SKM-1 treated with dmso at 0.1 percent for 144 hours (cell line): ENCODE results near the gene MAGI2.

Experiments
- DNase-seq: peaks from one replicate; lab custom pipeline; 2025; ENCODE audit not compliant: unreplicated experiment; lab: John Stamatoyannopoulos, UW

The MAGI2 gene

DNA sequence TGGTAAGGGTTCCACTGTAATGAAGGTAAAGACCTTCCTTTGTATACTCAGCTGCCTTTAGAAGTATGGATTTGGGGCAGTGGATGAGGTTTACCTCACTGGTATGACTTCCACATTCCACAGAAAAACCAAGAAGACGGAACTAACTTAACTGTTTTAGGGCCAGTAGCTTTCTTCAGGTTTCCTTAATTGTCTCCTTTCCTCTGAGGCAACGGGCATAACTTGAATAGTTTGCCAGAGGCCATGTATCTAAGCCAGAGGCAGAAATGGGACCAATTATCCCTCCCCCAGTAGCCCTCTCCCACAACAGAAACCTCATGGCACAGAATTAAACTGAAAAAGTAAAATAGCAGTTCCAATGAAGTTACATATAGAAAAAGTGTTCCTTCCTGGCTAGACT lies 1373.2 kb downstream of the MAGI2 start:
- no peak for DNase-seq

GRCh38 chr7:78074713-78075112 lies 1378.8 kb downstream of the MAGI2 start:
- DNase-seq = no peak

DNA sequence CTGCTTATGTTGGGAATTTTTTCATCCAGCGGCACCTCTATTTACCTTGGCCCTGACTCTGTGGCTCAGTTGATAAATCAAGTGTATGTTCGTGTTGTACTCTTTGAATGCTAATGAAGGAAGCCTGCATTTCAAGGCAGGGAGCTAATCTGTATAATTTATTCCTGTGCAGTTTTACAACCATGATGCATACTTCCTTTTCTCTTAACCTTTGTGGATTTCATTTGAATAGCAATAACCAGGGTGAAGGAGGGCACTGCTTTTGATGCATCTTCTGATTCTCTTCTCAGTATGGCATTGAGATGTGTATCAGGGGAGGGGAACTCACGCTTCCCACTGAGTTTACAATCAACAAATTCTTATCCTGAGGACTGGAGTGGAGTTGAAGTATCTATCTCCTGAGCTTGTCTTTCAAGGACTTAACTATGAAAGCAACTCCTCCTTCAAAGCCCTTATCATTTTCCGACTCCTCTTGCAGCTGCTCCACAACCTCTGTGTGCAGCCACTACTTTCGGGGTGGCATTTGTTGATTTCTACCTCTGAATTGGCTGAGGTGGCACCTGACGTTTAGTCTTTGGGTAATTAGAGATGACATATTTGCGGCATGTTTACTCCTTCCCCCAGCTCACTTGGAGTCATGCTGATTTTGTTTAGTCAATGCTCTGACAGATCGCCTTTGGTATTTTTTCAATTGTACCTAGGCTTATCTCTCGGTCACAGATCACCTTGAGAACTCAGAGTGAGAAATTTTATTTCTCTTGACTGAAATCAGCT lies 1379.7 kb downstream of the MAGI2 start:
- no peak for DNase-seq

- DNase-seq = no peak
Observed at GRCh38 chr7:78072201-78072590, 1381.3 kb downstream of the MAGI2 start.

DNA sequence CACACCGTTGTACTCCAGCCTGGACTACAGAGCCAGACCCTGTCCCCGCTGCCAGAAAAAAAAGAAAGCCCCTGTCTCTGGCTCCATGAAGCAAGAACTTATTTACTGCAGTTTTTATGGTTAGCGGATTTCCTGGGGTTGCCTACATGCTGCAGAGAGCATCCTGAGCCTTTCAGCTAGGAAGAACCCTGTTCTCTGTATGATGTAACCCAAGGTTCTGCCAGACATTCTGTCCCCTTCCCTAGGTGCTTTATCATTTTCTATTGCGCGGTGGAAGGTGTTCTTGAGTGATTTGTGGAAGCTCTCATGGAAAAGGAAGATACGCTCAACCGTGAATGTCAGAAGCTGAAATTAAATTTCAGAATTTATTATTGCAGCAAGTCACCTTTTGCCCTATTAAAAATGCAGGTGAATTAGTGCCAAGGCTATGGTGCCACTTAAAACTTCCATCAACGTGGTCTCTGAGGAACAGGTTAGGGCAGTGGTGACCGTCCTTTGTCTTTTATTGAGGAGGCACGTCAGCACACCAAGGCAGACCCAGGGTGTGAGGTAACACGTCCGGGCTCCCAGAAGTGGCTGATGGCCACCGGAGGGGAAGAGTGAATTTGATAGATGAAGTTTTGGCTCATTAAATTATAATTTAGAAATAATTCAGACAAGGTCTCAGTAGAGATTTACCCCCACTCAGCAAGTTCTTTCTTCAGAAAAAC lies 1381.8 kb downstream of the MAGI2 start:
- no peak for DNase-seq

DNA sequence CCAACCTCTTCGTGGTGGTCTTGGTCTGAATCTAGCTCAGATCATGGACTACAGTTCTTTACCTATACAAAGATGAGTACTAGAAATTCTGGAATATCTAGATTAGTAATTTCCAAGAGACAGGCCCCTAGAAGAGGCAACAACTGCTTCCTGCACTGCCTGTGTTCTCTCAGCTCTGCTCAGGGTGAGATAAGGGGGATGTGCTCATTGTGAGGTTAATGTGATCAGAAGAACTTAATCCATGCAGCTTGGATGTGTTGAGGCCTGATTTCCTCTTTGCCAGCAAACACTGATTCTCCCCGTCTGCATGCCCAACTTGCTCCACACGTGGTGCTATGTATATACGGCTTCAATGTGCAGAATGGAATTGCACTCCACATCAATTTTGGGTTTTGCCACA lies 1386.9 kb downstream of the MAGI2 start:
- no peak for DNase-seq

DNA sequence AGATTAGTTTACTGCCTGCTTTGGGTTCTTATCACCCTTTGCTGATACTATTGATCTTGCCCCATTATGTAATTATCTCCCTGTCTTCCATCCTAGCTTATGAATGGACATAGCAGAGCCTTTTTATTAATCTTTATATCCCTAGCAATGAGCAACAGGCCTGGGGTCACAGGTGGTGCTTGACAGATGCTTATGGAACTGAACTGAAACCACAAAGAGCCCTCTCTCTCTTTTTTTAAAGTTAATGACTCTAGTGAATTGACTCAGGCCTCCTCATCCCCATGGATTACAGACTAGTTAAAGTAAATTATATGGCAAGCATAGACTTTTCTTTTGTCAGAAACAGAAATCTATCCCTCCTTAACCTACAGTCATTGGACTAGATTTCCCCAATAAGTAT lies 1389.7 kb downstream of the MAGI2 start:
- no peak for DNase-seq

DNA sequence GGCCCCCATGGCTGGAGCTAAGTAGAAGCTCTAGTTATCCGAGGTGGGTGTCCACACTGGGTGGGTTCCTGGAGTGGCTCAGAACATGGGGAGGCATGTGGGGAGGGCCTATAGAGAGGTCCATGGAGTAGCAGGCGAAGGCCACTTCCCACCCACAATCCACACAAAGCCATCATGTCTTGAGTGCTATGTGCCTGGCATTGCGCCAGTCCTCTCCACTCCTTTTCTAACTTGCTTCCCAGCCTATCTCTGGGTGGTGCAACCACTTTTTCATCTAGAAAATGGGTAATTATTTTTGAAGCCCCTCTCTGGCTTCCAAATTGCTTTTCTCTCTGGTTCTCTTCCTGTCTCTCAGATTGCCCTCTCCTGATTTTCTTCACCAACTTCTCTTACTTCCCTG lies 1391.3 kb downstream of the MAGI2 start:
- DNase-seq = no peak

- no peak for DNase-seq
Observed at GRCh38 chr7:78057571-78057970, 1395.9 kb downstream of the MAGI2 start.

DNA sequence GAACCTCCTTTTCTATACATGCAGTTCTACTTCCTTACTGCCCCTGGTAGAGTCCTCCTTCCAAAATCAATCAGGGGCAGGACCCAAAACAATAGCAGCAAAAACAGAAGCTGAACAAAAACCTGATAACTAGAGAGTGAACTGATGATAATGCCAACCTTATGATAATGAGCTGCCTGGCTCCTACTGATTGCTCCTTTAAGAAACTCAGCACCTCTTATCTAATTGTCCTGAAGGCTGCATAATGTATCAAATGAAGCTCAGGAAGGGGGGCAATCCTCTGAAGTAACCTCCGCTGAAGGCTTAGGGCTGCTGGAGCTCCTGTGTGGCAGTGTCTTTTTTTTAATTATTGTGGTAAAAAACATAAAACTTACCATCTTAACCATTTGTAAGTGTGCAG lies 1397.9 kb downstream of the MAGI2 start:
- no peak for DNase-seq

- no peak for DNase-seq
Observed at GRCh38 chr7:78055001-78055573, 1398.4 kb downstream of the MAGI2 start.

DNA sequence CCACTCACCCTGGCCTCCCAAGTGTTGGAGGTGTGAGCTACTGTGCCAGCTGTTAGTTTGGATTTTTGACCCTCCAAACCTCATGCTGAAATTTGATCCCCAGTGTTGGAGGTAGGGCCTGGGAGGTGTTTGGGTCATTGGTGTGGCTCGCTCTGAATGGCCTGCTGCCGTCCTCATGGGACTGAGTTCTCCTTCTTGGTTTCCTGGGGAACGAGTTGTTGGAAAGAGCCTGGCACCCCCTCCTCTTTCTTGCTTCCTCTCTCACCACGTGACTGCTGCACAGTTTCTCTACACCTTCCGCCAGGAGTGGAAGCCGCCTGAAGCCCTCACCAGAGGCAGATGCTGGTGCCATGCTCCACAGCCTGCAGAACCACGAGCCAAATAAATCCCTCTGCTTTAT lies 1401.4 kb downstream of the MAGI2 start:
- no peak for DNase-seq

DNA sequence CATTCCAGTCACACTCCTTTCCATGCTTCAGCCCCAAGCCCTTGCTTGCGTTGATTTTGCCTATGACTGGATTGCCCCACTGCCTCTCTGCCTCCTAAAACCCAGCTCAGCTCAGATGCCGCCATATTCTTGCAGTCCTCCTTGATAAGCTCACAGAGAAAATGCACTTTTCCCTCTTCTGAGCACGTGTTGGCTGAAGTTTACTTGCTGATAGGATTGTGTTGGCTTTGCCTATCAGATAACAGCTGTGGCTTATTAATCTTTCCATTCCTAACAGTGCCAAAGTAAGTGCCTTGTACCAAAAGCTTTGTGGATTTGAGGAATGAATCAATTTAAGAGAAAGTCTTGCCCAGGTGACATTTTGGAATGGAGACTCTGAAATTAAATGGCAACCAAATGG lies 1405.7 kb downstream of the MAGI2 start:
- no peak for DNase-seq

DNA sequence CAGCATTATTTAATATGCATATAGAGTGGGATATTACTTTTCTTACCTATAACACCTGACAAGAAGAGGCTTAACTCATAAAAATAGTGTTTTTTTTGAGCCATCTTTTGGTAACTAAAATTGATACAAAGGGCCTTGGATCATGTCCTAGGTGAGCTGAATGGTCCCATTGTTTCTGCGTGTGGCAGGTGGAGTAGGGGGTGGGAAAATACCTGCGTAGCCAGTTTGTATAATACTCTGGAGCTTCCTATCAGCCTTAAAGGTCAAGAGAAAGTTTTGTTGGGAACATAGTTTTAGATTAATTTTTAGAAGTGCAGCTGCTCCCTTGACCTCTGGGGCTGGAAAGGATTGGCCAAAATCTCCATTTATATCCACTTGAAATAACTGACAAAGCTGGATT lies 1410.3 kb downstream of the MAGI2 start:
- no peak for DNase-seq

DNA sequence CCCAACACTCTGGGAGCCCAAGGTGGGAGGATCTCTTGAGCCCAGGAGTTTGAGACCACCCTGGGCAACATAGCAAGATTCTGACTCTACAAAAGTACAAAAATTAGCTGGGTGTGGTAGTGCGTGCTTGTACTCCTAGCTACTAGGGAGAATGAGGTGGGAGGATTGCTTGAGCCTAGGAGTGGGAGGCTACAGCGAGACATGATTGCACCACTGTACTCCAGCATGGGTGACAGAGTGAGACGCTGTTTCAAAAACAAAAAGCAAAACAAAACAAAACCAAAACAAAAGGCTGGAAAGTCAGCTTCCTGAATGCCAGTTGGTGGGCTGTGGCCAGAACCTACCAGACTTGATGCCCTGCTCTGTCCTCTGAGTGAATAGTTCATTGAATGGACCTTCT lies 1412.0 kb downstream of the MAGI2 start:
- DNase-seq = no peak

DNA sequence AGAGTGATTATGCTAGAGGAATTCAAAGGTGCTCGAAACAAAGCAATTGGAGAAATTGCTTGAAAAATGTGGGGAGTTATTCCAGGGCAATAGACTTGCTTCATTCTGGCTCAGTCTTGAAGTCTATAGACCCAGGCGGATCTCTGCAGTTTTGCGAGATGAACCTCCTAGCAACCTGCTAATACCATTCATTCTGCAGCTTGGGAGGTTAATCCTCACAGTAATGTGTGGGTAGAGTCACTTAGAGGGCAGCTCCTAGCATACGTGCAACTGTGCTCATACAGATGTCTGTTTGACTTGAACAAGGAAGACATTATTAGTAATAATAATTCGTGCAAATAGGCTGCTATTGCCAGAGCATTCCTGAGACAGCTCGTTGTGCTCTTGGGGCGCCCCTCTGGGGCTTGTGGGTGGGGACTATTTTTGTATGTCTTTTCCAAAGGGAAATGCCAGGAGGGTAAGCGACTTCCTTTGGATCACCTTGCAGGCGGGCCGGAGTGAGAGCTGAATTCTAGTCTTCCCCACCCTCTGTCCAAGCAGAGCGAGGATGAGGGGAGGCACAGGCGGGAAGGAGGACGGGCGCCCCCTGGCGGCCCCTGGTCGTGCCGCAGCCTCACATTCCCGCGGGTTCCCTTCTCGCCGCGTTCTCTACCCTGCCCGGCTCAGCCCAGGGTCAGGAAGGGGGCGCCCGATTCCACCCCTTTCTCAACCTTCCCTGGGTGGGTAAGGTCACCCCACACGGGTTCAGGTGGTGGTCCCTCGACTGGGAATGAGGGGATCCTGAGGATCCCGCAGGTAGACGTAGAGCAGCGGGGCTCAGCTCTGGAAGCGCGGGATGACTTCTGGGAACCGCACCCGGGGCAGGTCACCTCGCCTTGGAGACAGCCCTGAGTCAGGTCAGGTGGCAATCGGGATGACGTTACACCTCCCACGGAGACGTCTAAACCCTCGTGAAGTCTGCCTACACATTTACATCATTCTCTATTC lies 1413.4 kb downstream of the MAGI2 start:
- no peak for DNase-seq

DNA sequence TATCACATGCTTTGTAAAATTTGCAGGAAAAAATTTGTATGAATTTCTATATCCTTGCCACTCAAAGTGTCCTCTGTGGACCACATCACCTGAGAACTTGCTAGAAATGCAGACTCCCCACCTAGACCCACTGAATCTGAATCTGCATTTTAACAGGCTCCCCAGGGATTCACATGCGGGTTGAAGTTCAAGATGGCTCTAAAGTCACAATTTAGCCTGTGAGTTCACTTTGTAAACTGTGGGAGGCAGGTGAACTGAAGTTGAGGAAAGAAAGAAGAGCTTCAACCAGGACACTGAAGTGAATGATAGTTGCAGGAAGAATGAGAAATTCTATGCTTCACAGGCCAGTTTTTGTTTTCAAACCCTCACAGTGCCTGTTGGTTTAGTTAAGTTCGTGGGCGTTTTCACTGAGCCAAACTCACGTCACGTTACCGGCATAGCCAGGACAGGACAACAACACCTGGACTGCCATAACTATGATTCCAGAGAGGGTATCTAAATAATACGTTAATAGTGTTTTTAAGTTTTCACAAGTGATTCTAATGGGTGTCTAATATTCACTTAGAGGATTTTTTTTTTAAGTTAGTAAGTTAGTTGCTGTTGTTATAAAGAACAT lies 1414.9 kb downstream of the MAGI2 start:
- no peak for DNase-seq

DNA sequence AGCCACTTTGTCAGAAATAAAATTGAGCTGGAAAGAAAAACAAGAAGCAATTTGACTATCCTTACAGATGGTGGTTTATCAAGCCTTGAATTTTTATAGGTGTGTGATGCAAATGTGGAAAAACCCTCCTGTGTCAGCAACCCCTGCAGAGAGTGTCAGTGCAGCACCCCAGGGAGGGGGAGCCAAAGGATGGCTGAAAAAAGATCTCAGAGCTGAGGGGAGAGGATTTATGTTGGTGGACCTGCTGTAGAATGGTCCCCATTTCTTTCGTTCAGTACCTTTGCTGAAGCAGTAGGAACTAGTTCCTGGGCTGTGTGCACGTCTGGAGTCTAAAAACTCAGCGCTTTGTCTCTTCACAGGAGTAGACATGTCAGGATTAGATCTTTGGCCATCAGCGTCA lies 1415.9 kb downstream of the MAGI2 start:
- DNase-seq = no peak

GRCh38 chr7:78033410-78033809 lies 1420.1 kb downstream of the MAGI2 start:
- DNase-seq = no peak

GRCh38 chr7:78026492-78026891 lies 1427.0 kb downstream of the MAGI2 start:
- no peak for DNase-seq

- DNase-seq = no peak
Observed at GRCh38 chr7:78024591-78024990, 1428.9 kb downstream of the MAGI2 start.
